Breast epithelium (tissue), 3 donors: ENCODE data around the gene GATB.

ENCODE experiments used
- CTCF ChIP-seq, 3 donors: fragments of 450-650 bp; IDR thresholded peaks; one replicate each; pipeline ENCODE4 v1.5.1; 2016 to 2017; ENCODE audit warnings: antibody characterized with exemption in 3 of 3, mild to moderate bottlenecking in 3 of 3, moderate library complexity in 3 of 3
- POLR2A ChIP-seq: fragments of 450-650 bp; IDR thresholded peaks from one replicate; pipeline ENCODE4 v1.6.1; 2016; ENCODE audit warnings: antibody characterized with exemption, mild to moderate bottlenecking, moderate library complexity
- POLR2AphosphoS5 ChIP-seq, 3 donors: sonication (generic); formaldehyde crosslinking; IDR thresholded peaks; one replicate each; pipeline ENCODE4 v1.6.1; 2017; ENCODE audit warnings: antibody characterized with exemption in 3 of 3

- TF ChIP-seq CTCF (IDR thresholded peaks at IDR 0.05), result no peak
- TF ChIP-seq POLR2A, result no peak
- no peak for TF ChIP-seq POLR2AphosphoS5 (IDR thresholded peaks at IDR 0.05)
Measured at GRCh38 chr4:151658959-151659600, 101.7 kb downstream of the GATB start.
